Coronary artery (tissue), 2 donors: ENCODE measurements around the gene ASPHD1.
"Not testable (repeated sequence)": the region's sequence is repeated elsewhere in the genome, so short reads cannot be mapped to it uniquely, and the experiment has no call there.

Experiments used
- DNase-seq: peaks from one replicate; pipeline ENCODE4 v3.0.0-alpha.2; 2017; ENCODE audit warnings: low spot score
- H3K27ac ChIP-seq, 2 donors: fragments of 200-600 bp; sonication (generic); one replicate each; pipeline ENCODE4 v1.5.1; 2016 to 2019
- H3K4me3 ChIP-seq: fragments of 200-600 bp; sonication (generic); 2 replicates; pipeline ENCODE4 v1.5.1; 2016; ENCODE audit warnings: mild to moderate bottlenecking, moderate library complexity
- TF ChIP-seq, protein P1 (sequence below): fragments of 200-600 bp; sonication (generic); IDR thresholded peaks from one replicate; pipeline ENCODE4 v1.5.1; 2019; ENCODE audit warnings: antibody characterized with exemption

Gene ASPHD1

GRCh38 chr16:29908719-29909220 lies 8.5 kb downstream of the ASPHD1 start:
- H3K27ac ChIP-seq: no peak overlapping the region
- H3K4me3 ChIP-seq: no peak overlapping the region
- DNase-seq: no peak
- TF ChIP-seq, protein P1, sequence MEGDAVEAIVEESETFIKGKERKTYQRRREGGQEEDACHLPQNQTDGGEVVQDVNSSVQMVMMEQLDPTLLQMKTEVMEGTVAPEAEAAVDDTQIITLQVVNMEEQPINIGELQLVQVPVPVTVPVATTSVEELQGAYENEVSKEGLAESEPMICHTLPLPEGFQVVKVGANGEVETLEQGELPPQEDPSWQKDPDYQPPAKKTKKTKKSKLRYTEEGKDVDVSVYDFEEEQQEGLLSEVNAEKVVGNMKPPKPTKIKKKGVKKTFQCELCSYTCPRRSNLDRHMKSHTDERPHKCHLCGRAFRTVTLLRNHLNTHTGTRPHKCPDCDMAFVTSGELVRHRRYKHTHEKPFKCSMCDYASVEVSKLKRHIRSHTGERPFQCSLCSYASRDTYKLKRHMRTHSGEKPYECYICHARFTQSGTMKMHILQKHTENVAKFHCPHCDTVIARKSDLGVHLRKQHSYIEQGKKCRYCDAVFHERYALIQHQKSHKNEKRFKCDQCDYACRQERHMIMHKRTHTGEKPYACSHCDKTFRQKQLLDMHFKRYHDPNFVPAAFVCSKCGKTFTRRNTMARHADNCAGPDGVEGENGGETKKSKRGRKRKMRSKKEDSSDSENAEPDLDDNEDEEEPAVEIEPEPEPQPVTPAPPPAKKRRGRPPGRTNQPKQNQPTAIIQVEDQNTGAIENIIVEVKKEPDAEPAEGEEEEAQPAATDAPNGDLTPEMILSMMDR: no peak

DNA sequence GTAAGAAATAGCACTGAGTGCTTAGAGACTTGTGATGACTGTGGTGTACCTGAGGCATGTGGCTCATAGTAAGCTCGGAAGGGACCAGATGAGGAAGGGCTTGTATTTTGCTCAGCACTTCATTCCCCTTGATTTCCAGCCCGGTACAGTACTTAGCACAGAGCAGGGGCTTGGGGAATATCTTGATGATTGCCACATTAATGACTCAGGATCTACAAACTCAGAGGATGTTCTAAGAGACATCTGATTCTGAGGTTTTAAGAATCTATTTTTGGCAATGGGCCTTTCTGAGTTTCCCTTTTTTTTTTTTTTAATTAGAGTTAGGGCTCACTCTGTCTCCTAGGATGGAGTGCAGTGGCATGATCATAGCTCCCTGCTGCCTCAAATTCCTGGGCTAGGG lies 9.1 kb downstream of the ASPHD1 start:
- TF ChIP-seq, protein P1: no peak
- no peak for DNase-seq
- no peak overlapping the region for H3K4me3 ChIP-seq
- H3K27ac ChIP-seq: no peak overlapping the region

DNA sequence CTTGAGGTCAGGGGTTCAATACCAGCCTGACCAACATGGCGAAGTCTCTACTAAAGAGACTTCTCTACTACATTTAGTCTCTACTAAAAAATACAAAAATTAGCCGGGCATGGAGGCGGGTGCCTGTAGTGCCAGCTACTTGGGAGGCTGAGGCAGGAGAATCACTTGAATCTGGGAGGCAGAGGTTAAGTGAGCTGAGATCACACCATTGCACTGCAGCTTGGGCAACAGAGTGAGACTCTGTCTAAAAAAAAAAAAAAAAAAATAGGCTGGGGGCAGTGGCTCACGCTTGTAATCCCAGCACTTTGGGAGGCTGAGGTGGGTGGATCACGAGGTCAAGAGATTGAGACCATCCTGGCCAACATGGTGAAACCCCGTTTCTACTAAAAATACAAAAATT lies 9.6 kb downstream of the ASPHD1 start:
- not testable (repeated sequence) for H3K27ac ChIP-seq, DNase-seq

GRCh38 chr16:29910819-29911675 lies 10.8 kb downstream of the ASPHD1 start:
- no peak for DNase-seq
- Histone ChIP-seq H3K27ac (no peak overlapping the region), H3K4me3 (no peak overlapping the region)
- TF ChIP-seq, protein P1: no peak

More for the DNA sequence above, 9.6 kb downstream of the ASPHD1 start:
- H3K4me3 ChIP-seq: not testable (repeated sequence)

- TF ChIP-seq, protein P1: no peak
These were observed 11.4 kb downstream of the ASPHD1 start for GRCh38 chr16:29911676-29912010.

GRCh38 chr16:29912087-29912486 lies 11.8 kb downstream of the ASPHD1 start:
- H3K4me3 ChIP-seq: no peak overlapping the region
- no peak overlapping the region for H3K27ac ChIP-seq
- DNase-seq: no peak
- TF ChIP-seq, protein P1: no peak

More at GRCh38 chr16:29911676-29912010, 11.4 kb downstream of the ASPHD1 start:
- H3K27ac ChIP-seq: no peak overlapping the region
- H3K4me3 ChIP-seq: no peak overlapping the region
- DNase-seq: no peak

DNA sequence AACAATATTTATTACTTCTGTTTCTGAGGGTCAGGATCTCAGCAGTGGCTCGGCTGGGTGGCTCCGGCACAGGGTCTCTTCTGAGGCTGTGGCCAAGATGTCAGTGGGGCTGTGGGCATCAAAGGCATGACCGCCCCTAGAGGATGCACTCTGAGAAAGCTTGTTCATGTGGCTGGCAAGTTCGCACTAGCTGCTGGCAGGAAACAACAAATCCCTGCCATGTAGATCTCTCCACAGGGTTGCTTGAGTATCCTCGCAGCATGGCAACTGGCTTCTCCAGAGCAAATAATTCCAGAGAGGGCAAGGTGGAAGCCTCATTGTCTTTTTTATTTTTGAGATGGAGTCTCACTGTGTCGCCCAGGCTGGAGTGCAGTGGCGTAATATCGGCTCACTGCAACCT lies 13.2 kb downstream of the ASPHD1 start:
- Histone ChIP-seq H3K4me3 (no peak overlapping the region), H3K27ac (no peak overlapping the region)
- no peak for DNase-seq
- TF ChIP-seq, protein P1: no peak
